GM19351 (cell line): ENCODE measurements around the gene WWP2.
"Not testable (repeated sequence)": the region's sequence is repeated elsewhere in the genome, so short reads cannot be mapped to it uniquely, and the experiment has no call there.

Source experiments
- ATAC-seq: cut with Tn5 transposase; IDR thresholded peaks from one replicate; pipeline ENCODE4 v1.9.1; 2021; ENCODE audit warnings: mild to moderate bottlenecking, moderate library complexity; ENCODE audit not compliant: unreplicated experiment

The WWP2 gene

GRCh38 chr16:69939821-69940585 is 177.9 kb downstream of the WWP2 start:
- no peak for ATAC-seq

- no peak for ATAC-seq
These were observed 178.5 kb downstream of the WWP2 start for GRCh38 chr16:69940676-69941075.

GRCh38 chr16:69941251-69942098 is 179.3 kb downstream of the WWP2 start:
- ATAC-seq: no peak

- no peak for ATAC-seq
These were observed 180.0 kb downstream of the WWP2 start for GRCh38 chr16:69942099-69942491.

- ATAC-seq: no peak
These were observed 180.6 kb downstream of the WWP2 start for GRCh38 chr16:69942627-69943170.

GRCh38 chr16:69943241-69944036 is 181.3 kb downstream of the WWP2 start:
- ATAC-seq: not testable (repeated sequence)

GRCh38 chr16:69950411-69950810 is 188.3 kb downstream of the WWP2 start:
- not testable (repeated sequence) for ATAC-seq

- not testable (repeated sequence) for ATAC-seq
These were observed 189.0 kb downstream of the WWP2 start, which contains the start of gene CLEC18A for GRCh38 chr16:69951017-69951671. Gene CLEC18A (plus strand): TSS chr16:69951334. CDS start chr16:69951367, 33 bp downstream.

- ATAC-seq: not testable (repeated sequence)
These were observed 189.5 kb downstream of the WWP2 start for GRCh38 chr16:69951672-69952031.

- ATAC-seq: not testable (repeated sequence)
These were observed 190.0 kb downstream of the WWP2 start for GRCh38 chr16:69952116-69952515.

GRCh38 chr16:69952572-69953355 is 190.6 kb downstream of the WWP2 start:
- not testable (repeated sequence) for ATAC-seq

- ATAC-seq: not testable (repeated sequence)
These were observed 192.1 kb downstream of the WWP2 start for GRCh38 chr16:69954241-69954640.

GRCh38 chr16:69963312-69963711 is 201.2 kb downstream of the WWP2 start:
- not testable (repeated sequence) for ATAC-seq

GRCh38 chr16:69964960-69965660 is 203.0 kb downstream of the WWP2 start:
- ATAC-seq: not testable (repeated sequence)

- not testable (repeated sequence) for ATAC-seq
These were observed 203.5 kb downstream of the WWP2 start for GRCh38 chr16:69965661-69966054.

GRCh38 chr16:69967688-69968087 is 205.6 kb downstream of the WWP2 start:
- not testable (repeated sequence) for ATAC-seq

- ATAC-seq: not testable (repeated sequence)
These were observed 206.0 kb downstream of the WWP2 start for GRCh38 chr16:69968125-69968524.

GRCh38 chr16:69969657-69970056 is 207.5 kb downstream of the WWP2 start:
- ATAC-seq: not testable (repeated sequence)

GRCh38 chr16:69972120-69972519 is 210.0 kb downstream of the WWP2 start:
- ATAC-seq: not testable (repeated sequence)
